ENCODE measurements around the gene MMP3. TPM values are rescaled to one million over a fixed set of nuclear protein-coding genes. Genes with fewer than 3 reads are reported as not detected.

The MMP3 gene
- total RNA-seq, 1 donor from 2014 or later, result not detected

DNA sequence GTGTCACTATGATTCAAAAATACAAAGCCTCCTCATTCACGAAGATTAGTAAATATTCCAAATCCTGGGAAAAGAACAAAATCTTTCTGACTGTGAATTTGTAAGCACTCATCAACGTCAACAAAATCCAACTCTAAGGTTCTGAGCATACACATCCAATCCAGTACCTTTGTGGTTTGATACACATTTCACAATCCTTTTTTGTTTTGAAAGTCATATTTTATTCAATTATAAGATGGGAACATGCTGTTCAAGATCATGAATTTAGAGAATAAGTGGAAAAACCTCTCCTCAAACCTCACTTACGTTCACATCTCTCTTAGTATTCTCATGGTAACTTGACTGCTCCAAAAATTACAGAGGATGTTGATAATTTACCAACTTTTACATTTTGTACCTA is 9.6 kb upstream of the MMP3 start:
- Mint-ChIP-seq H3K9me3 (ENCODE audit: unreplicated experiment) (peaks cover 2% of the 10 kb centered on the region), H3K36me3 (ENCODE audit: low read depth, unreplicated experiment) (no peaks in the 10 kb centered on the region), H3K4me3 (ENCODE audit: unreplicated experiment) (no peak overlapping the region), H3K27me3 (ENCODE audit: low read depth, unreplicated experiment) (no peaks in the 10 kb centered on the region), H3K4me1 (ENCODE audit: low read depth, unreplicated experiment) (peaks cover 10% of the 10 kb centered on the region), H3K27ac (ENCODE audit: unreplicated experiment) (no peak overlapping the region)
- no peaks in the 10 kb centered on the region for H3K4me1 ChIP-seq (ENCODE audit: insufficient read depth, low read length)
- no peak overlapping the region for H3K4me2 ChIP-seq (ENCODE audit: low read length)
- DNase-seq (ENCODE audit: low read depth) (no peak), FAIRE-seq (peak; percentile 23)
- H3K27me3 ChIP-seq (ENCODE audit: insufficient read depth, low read length), result no peaks in the 10 kb centered on the region
- no peaks in the 10 kb centered on the region for H3K36me3 ChIP-seq (ENCODE audit: insufficient read depth, low read length)
- H3K9ac ChIP-seq (ENCODE audit: low read length), result no peak overlapping the region
- no peak for TF ChIP-seq EZH2 (IDR thresholded peaks at IDR 0.05; ENCODE audit: insufficient read depth, low read length)
- TF ChIP-seq, protein P1, sequence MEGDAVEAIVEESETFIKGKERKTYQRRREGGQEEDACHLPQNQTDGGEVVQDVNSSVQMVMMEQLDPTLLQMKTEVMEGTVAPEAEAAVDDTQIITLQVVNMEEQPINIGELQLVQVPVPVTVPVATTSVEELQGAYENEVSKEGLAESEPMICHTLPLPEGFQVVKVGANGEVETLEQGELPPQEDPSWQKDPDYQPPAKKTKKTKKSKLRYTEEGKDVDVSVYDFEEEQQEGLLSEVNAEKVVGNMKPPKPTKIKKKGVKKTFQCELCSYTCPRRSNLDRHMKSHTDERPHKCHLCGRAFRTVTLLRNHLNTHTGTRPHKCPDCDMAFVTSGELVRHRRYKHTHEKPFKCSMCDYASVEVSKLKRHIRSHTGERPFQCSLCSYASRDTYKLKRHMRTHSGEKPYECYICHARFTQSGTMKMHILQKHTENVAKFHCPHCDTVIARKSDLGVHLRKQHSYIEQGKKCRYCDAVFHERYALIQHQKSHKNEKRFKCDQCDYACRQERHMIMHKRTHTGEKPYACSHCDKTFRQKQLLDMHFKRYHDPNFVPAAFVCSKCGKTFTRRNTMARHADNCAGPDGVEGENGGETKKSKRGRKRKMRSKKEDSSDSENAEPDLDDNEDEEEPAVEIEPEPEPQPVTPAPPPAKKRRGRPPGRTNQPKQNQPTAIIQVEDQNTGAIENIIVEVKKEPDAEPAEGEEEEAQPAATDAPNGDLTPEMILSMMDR (IDR thresholded peaks at IDR 0.05; ENCODE audit: insufficient read depth, low read depth, low read length), result no peak
- no peak overlapping the region for H2AFZ ChIP-seq (ENCODE audit: low read depth, low read length)
- H3K27ac ChIP-seq (ENCODE audit: low read depth, low read length), result no peak overlapping the region
- H3K4me3 ChIP-seq (ENCODE audit: insufficient read depth, low read depth, low read length), result no peak overlapping the region
- no peaks in the 10 kb centered on the region for H3K79me2 ChIP-seq (ENCODE audit: insufficient read depth, low read length)
- no peaks in the 10 kb centered on the region for H3K9me3 ChIP-seq (ENCODE audit: insufficient read depth, low read depth, low read length)
- H4K20me1 ChIP-seq (ENCODE audit: insufficient read depth, low read length), result no peaks in the 10 kb centered on the region

- Mint-ChIP-seq H3K27ac (ENCODE audit: unreplicated experiment) (peak overlapping the region; percentile 30), H3K27me3 (ENCODE audit: low read depth, unreplicated experiment) (no peaks in the 10 kb centered on the region), H3K4me3 (ENCODE audit: unreplicated experiment) (no peak overlapping the region), H3K9me3 (ENCODE audit: unreplicated experiment) (peaks cover 2% of the 10 kb centered on the region), H3K36me3 (ENCODE audit: low read depth, unreplicated experiment) (no peaks in the 10 kb centered on the region), H3K4me1 (ENCODE audit: low read depth, unreplicated experiment) (peaks cover 10% of the 10 kb centered on the region)
- Histone ChIP-seq H3K79me2 (ENCODE audit: insufficient read depth, low read length) (no peaks in the 10 kb centered on the region), H3K4me3 (ENCODE audit: insufficient read depth, low read depth, low read length) (no peak overlapping the region), H3K4me1 (ENCODE audit: insufficient read depth, low read length) (no peaks in the 10 kb centered on the region), H3K9me3 (ENCODE audit: insufficient read depth, low read depth, low read length) (no peaks in the 10 kb centered on the region), H3K36me3 (ENCODE audit: insufficient read depth, low read length) (no peaks in the 10 kb centered on the region), H3K4me2 (ENCODE audit: low read length) (peak overlapping the region; percentile 2), H3K9ac (ENCODE audit: low read length) (no peak overlapping the region), H2AFZ (ENCODE audit: low read depth, low read length) (no peak overlapping the region), H3K27me3 (ENCODE audit: insufficient read depth, low read length) (no peaks in the 10 kb centered on the region), H3K27ac (ENCODE audit: low read depth, low read length) (peak overlapping the region; percentile 11), H4K20me1 (ENCODE audit: insufficient read depth, low read length) (no peaks in the 10 kb centered on the region)
- FAIRE-seq (peak; percentile 67), DNase-seq (ENCODE audit: low read depth) (peak; percentile 96)
- no peak for TF ChIP-seq EZH2 (IDR thresholded peaks at IDR 0.05; ENCODE audit: insufficient read depth, low read length)
- TF ChIP-seq, protein P1 (IDR thresholded peaks at IDR 0.05; ENCODE audit: insufficient read depth, low read depth, low read length), result no peak
Measured at GRCh38 chr11:102850973-102851745, 7.8 kb upstream of the MMP3 start.

DNA sequence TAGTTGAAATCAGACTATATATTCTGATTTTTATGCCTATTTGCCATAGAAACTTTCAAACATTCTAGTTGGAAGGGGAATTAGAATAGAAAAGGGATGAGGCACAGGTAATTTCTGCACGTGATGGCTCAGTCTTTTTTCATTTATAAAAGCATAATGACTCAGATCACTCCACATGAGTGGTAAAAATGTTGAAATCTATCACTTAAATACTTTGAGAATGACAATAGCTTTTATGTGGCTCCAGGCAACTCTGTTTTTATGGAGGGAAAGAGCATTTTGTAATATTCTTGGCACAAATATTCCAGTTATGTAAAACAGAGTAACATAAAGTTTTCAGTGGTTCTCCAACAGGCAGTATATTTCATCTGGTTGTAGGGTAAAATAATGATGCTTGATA is 5.9 kb upstream of the MMP3 start:
- Mint-ChIP-seq H3K4me1 (ENCODE audit: low read depth, unreplicated experiment) (peaks cover 10% of the 10 kb centered on the region), H3K36me3 (ENCODE audit: low read depth, unreplicated experiment) (no peaks in the 10 kb centered on the region), H3K9me3 (ENCODE audit: unreplicated experiment) (peaks cover 2% of the 10 kb centered on the region), H3K4me3 (ENCODE audit: unreplicated experiment) (no peak overlapping the region), H3K27me3 (ENCODE audit: low read depth, unreplicated experiment) (no peaks in the 10 kb centered on the region), H3K27ac (ENCODE audit: unreplicated experiment) (no peak overlapping the region)
- TF ChIP-seq, protein P1 (IDR thresholded peaks at IDR 0.05; ENCODE audit: insufficient read depth, low read depth, low read length), result no peak
- TF ChIP-seq EZH2 (IDR thresholded peaks at IDR 0.05; ENCODE audit: insufficient read depth, low read length), result no peak
- H3K9me3 ChIP-seq (ENCODE audit: insufficient read depth, low read depth, low read length), result no peaks in the 10 kb centered on the region
- H3K9ac ChIP-seq (ENCODE audit: low read length), result no peak overlapping the region
- FAIRE-seq (no peak), DNase-seq (ENCODE audit: low read depth) (peak; percentile 49)
- H3K4me2 ChIP-seq (ENCODE audit: low read length), result no peak overlapping the region
- no peak overlapping the region for H3K4me3 ChIP-seq (ENCODE audit: insufficient read depth, low read depth, low read length)
- no peak overlapping the region for H2AFZ ChIP-seq (ENCODE audit: low read depth, low read length)
- H3K79me2 ChIP-seq (ENCODE audit: insufficient read depth, low read length), result no peaks in the 10 kb centered on the region
- H3K4me1 ChIP-seq (ENCODE audit: insufficient read depth, low read length), result no peaks in the 10 kb centered on the region
- H3K27ac ChIP-seq (ENCODE audit: low read depth, low read length), result no peak overlapping the region
- H3K36me3 ChIP-seq (ENCODE audit: insufficient read depth, low read length), result no peaks in the 10 kb centered on the region
- no peaks in the 10 kb centered on the region for H4K20me1 ChIP-seq (ENCODE audit: insufficient read depth, low read length)
- H3K27me3 ChIP-seq (ENCODE audit: insufficient read depth, low read length), result no peaks in the 10 kb centered on the region
